Peyer's patch (tissue), 4 donors: Measurements from ENCODE around the gene KRTAP4-2.

Experiments used
- CTCF ChIP-seq, 6 experiments: fragments of 450-650 bp in 4 of 6; fragments of 200-600 bp in 2 of 6; sonication (generic) in 1 of 6; IDR thresholded peaks; one replicate each; pipeline ENCODE4 v1.5.1; 2017 to 2019; ENCODE audit warnings: antibody characterized with exemption in 6 of 6, mild to moderate bottlenecking in 3 of 6, moderate library complexity in 1 of 6
- POLR2A ChIP-seq, 2 donors: fragments of 450-650 bp; IDR thresholded peaks; one replicate each; pipeline ENCODE4 v1.5.1; 2017; ENCODE audit warnings: antibody characterized with exemption in 2 of 2, mild to moderate bottlenecking in 2 of 2, moderate library complexity in 2 of 2

DNA sequence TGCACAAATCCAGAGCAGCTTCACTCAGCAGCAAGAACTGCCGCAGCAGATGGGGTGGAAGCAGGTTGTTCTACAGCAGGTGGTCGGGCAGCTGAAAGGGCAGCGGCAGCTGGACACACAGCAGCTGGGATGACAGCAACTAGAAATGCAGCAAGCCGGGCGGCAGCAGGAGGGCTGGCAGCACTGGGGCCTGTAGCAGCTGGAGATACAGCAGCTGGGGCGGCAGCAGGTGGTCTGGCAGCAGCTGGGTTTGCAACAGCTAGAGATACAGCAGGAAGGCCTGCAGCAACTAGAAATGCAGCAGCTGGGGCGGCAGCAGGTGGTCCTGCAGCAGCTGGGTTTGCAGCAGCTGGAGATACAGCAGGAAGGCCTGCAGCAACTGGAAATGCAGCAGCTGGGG lies 10.5 kb downstream of the KRTAP4-2 start:
- TF ChIP-seq CTCF (IDR thresholded peaks at IDR 0.05) (no peak), POLR2A (IDR thresholded peaks at IDR 0.05) (no peak)
